Astrocyte (in vitro differentiated cells and primary cell): Measurements from ENCODE around the gene CIAO3. TPM values are rescaled to one million over a fixed set of nuclear protein-coding genes. Genes with fewer than 3 reads are reported as not detected.

Source experiments
- DNase-seq: peaks from one replicate; pipeline ENCODE4 v3.0.0-alpha.2; 2010; ENCODE audit warnings: low read depth
- FAIRE-seq: peaks from 2 replicates; lab custom pipeline; 2011; peaks lifted over from hg19 to GRCh38; lab: Jason Lieb, UNC
- H2AFZ ChIP-seq: 2 replicates; pipeline ENCODE4 v1.6.0; 2012; ENCODE audit warnings: low read depth, low read length, inconsistent platforms
- H3K27ac ChIP-seq: 2 replicates; pipeline ENCODE4 v1.5.1; 2011; ENCODE audit warnings: low read depth, low read length, inconsistent platforms
- H3K27me3 ChIP-seq: 2 replicates; pipeline ENCODE4 v1.6.0; 2011; ENCODE audit warnings: low read length, inconsistent platforms; ENCODE audit not compliant: insufficient read depth
- H3K36me3 ChIP-seq: 2 replicates; pipeline ENCODE4 v1.5.1; 2011; ENCODE audit warnings: low read length, inconsistent platforms; ENCODE audit not compliant: insufficient read depth
- H3K4me1 ChIP-seq: 2 replicates; pipeline ENCODE4 v1.5.1; 2011; ENCODE audit warnings: low read length, inconsistent platforms; ENCODE audit not compliant: insufficient read depth
- H3K4me2 ChIP-seq: 2 replicates; pipeline ENCODE4 v1.6.0; 2012; ENCODE audit warnings: low read length, inconsistent platforms
- H3K4me3 ChIP-seq: 2 replicates; pipeline ENCODE4 v1.5.1; 2011; ENCODE audit warnings: low read depth, mild to moderate bottlenecking, low read length, inconsistent platforms; ENCODE audit not compliant: insufficient read depth
- H3K79me2 ChIP-seq: 2 replicates; pipeline ENCODE4 v1.6.0; 2012; ENCODE audit warnings: mild to moderate bottlenecking, low read length, inconsistent platforms; ENCODE audit not compliant: insufficient read depth
- H3K9ac ChIP-seq: 2 replicates; pipeline ENCODE4 v1.6.0; 2012; ENCODE audit warnings: mild to moderate bottlenecking, low read length, inconsistent platforms
- H3K9me3 ChIP-seq: 2 replicates; pipeline ENCODE4 v1.5.1; 2012; ENCODE audit warnings: low read depth, mild to moderate bottlenecking, low read length, inconsistent platforms; ENCODE audit not compliant: insufficient read depth
- H4K20me1 ChIP-seq: 2 replicates; pipeline ENCODE4 v1.6.0; 2012; ENCODE audit warnings: low read length, inconsistent platforms; ENCODE audit not compliant: insufficient read depth
- H3K27ac Mint-ChIP-seq: one replicate; pipeline ENCODE4 v1.8.0; 2021; ENCODE audit warnings: mild to moderate bottlenecking, mixed read lengths; ENCODE audit not compliant: unreplicated experiment
- H3K27me3 Mint-ChIP-seq: one replicate; pipeline ENCODE4 v1.8.0; 2021; ENCODE audit warnings: low read depth, mixed read lengths; ENCODE audit not compliant: unreplicated experiment
- H3K36me3 Mint-ChIP-seq: one replicate; pipeline ENCODE4 v1.8.0; 2021; ENCODE audit warnings: low read depth, mixed read lengths; ENCODE audit not compliant: unreplicated experiment
- H3K4me1 Mint-ChIP-seq: one replicate; pipeline ENCODE4 v1.8.0; 2021; ENCODE audit warnings: low read depth, mixed read lengths; ENCODE audit not compliant: unreplicated experiment
- H3K4me3 Mint-ChIP-seq: one replicate; pipeline ENCODE4 v1.8.0; 2021; ENCODE audit warnings: mild to moderate bottlenecking, moderate library complexity, mixed read lengths; ENCODE audit not compliant: unreplicated experiment
- H3K9me3 Mint-ChIP-seq: one replicate; pipeline ENCODE4 v1.8.0; 2021; ENCODE audit warnings: mild to moderate bottlenecking, mixed read lengths; ENCODE audit not compliant: unreplicated experiment
- CTCF ChIP-seq: IDR thresholded peaks from 2 replicates; pipeline ENCODE4 v1.5.1; 2011; ENCODE audit warnings: low read depth, mild to moderate bottlenecking, inconsistent platforms, low read length, moderate library complexity; ENCODE audit not compliant: insufficient read depth
- EZH2 ChIP-seq: IDR thresholded peaks from 2 replicates; pipeline ENCODE4 v1.6.1; 2012; ENCODE audit warnings: mild to moderate bottlenecking, low read length, inconsistent platforms; ENCODE audit not compliant: insufficient read depth
- total RNA-seq: library from RNA; stranded (reverse); gene quantifications from 2 replicates; pipeline ENCODE4 v1.2.1, GENCODE V29; 2021

Gene CIAO3
- total RNA-seq, 1 donor from 2014 or later = 19.6 TPM

DNA sequence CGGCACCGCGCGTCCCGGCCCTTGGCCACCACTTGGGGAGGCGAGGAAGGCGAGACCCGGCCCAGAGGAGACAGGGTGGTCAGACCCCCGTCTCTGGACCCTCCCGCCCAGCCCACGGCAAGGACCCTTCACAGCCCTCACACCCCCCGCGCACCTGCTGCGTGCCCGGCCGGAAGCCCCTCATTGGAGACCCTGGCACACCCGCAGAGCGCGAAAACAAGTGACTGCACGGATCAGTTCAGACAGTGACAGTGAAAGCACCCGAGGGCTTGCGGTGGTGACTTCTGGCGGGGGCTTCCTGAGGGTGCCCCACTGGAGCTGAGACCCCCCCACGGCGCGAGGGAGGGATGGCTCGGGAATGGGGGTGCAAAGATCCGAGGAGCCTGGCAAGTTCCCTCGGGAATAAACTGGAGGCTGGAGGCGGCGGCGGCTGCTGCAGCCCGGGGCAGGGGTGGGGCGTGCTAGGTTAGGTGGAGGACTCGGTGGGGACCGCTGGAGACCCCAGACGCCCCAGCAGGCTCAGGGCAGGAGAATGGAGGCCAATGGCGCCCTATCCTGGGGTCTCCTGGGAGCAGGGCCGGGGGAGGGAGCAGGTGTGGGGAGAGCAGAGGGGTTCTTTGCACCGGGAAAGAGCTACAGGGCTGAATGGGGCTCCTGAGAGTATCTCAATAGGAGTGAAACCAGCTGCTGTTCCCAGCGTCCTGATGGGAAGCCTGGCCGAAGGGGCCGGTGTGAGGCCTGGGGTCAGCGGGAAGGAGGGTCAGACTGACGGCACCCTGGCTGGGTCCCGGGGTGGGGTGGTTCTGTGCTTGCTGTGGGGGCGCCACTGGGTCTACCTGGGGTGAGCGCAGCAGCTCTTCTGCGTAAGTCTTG, 34.4 kb downstream of the CIAO3 start:
- H3K36me3 Mint-ChIP-seq = no peaks in the 10 kb centered on the region
- peaks cover 3% of the 10 kb centered on the region for H3K4me1 Mint-ChIP-seq
- Histone ChIP-seq H3K27me3 (peaks cover 37% of the 10 kb centered on the region), H3K4me2 (peak overlapping the region; percentile 67), H3K36me3 (no peaks in the 10 kb centered on the region), H3K9ac (no peak overlapping the region), H3K27ac (no peak overlapping the region), H3K4me3 (no peak overlapping the region), H3K79me2 (no peaks in the 10 kb centered on the region), H4K20me1 (peaks cover 28% of the 10 kb centered on the region), H2AFZ (no peak overlapping the region), H3K9me3 (no peaks in the 10 kb centered on the region), H3K4me1 (peaks cover 18% of the 10 kb centered on the region)
- H3K9me3 Mint-ChIP-seq = peaks cover 5% of the 10 kb centered on the region
- H3K4me3 Mint-ChIP-seq = peak overlapping the region; percentile 45
- H3K27ac Mint-ChIP-seq = no peak overlapping the region
- DNase-seq (no peak), FAIRE-seq (no peak)
- TF ChIP-seq EZH2 = peak; percentile 85
- no peak for TF ChIP-seq CTCF
- H3K27me3 Mint-ChIP-seq = peaks cover 44% of the 10 kb centered on the region

DNA sequence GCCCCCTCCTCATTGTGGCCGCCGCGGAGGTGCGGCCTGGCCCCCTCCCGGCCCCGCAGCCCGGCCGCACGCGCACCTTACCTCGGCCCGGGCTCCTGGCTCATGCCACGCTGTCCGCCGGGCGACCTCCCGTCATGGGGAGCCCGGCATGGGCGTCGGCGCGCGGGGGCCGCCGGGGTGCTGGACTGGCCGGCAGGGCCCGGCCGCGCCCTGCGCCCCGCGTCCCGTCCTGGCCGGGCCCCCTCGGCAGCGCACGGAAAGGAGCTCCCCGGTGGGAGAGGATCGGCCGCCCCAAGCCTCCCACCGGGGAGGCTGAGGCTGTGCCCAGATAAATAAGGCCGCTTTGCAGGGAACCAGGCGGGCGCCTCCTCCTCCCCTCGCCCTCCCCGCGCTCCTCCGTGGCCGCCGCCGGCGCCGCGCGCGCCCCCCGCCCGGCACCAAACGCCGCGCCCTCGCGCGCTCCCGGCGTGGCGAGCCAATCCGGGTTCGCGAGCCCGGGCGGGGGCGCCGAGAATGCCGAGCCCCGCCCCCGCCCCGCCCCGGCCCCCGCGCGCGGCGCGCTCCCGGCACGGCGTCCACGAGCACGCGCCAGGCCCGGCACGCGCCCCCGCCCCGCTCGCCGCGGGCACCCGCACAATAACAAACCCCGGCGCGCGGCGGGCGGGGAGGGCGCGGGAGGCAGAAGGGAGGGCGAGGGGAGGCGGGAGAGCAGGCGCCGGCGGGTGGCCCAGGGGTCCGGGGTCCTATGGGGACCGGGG, 35.2 kb downstream of the CIAO3 start, which contains the start of gene FBXL16:
FBXL16 (minus strand) TSS at position 371 of the 758 bp plus-strand sequence. CDS start 8,396 bp downstream, outside the sequence.
- Mint-ChIP-seq H3K9me3 (peaks cover 5% of the 10 kb centered on the region), H3K36me3 (no peaks in the 10 kb centered on the region), H3K27me3 (peaks cover 46% of the 10 kb centered on the region), H3K4me1 (peaks cover 1% of the 10 kb centered on the region), H3K27ac (no peak within 1 kb of the TSS), H3K4me3 (peak within 1 kb of the TSS; percentile 45)
- Histone ChIP-seq H3K9ac (no peak within 1 kb of the TSS), H3K27me3 (peaks cover 43% of the 10 kb centered on the region), H3K4me2 (peak within 1 kb of the TSS; percentile 67), H3K9me3 (no peaks in the 10 kb centered on the region), H3K27ac (no peak within 1 kb of the TSS), H2AFZ (no peak within 1 kb of the TSS), H3K4me1 (peaks cover 17% of the 10 kb centered on the region), H3K79me2 (no peaks in the 10 kb centered on the region), H3K4me3 (no peak within 1 kb of the TSS), H4K20me1 (peaks cover 34% of the 10 kb centered on the region), H3K36me3 (no peaks in the 10 kb centered on the region)
- TF ChIP-seq EZH2 (no peak), CTCF (no peak)
- DNase-seq (no peak), FAIRE-seq (no peak)
